Activated effector memory CD4-positive, alpha-beta T cell treated with Interleukin-2 at 50 U/mL for 16 hours (primary cell): ENCODE results near the gene HRCT1.
"Not testable (repeated sequence)": the region's sequence is repeated elsewhere in the genome, so short reads cannot be mapped to it uniquely, and the experiment has no call there.

Experiments
- DNase-seq: peaks from one replicate; pipeline ENCODE4 v3.0.0-alpha.2; 2020

HRCT1 gene

DNA sequence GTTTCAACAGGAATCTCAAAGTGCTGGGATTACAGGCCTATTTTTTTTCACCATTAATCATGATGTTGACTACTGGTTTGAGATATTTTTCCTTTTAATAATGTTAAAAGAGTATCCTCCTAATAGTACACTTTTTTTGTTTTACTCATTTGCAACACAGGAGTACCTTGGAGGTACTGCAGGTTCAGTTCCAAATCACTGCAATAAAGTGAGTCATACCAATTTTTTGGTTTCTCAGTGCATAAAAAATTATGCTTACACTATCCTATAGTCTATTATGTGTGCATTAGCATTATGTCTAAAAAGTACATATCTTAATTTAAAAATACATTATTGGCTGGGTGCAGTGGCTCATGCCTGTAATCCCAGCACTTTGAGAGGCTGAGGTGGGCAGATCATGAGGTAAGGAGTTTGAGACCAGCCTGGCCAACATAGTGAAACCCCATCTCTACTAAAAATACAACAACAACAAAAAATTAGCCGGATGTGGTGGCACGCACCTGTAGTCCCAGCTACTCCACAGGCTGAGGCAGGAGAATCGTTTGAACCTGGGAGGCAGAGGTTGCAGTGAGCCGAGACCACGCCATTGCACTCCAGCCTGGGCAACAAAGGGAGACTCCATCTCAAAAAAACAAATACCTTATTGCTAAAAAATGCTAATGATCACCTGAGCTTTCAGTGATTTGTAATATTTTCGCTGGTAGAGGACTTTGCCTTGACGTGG lies 8.5 kb upstream of the HRCT1 start:
- not testable (repeated sequence) for DNase-seq

DNA sequence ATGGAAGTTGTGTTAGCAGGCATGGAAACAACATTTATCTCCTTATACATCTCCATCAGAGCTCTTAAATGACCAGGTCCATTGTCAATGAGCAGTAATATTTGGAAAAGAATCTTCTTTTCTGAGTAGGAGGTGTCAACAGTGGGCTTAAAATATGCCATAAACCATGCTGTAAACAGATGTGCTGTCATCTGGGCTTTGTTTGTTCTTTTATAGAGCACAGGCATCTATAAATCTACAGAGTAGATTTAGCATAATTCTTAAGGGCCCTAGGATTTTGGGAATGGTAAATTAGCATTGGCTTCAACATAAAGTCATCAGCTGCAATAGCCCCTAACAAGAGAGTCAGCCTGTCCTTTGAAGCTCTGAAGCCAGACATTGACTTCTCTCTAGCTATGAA lies 7.7 kb upstream of the HRCT1 start:
- no peak for DNase-seq

DNA sequence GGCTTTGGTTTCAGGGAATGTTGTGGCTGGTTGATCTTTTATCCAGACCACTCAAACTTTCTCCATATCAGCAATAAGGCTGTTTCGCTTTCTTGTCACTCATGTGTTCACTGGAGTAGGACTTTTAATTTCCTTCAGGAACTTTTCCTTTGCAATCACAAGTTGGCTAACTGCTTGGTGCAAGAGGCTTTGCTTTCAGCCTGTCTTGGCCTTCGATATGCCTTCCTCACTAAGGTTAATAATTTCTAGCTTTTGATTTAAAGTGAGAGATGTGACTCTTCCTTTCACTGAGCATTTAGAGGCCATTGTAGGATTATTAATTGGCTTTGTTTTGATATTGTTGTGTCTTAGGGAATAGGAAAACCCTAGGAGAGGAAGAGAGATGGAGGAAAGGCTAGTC lies 7.0 kb upstream of the HRCT1 start:
- DNase-seq, result no peak

DNA sequence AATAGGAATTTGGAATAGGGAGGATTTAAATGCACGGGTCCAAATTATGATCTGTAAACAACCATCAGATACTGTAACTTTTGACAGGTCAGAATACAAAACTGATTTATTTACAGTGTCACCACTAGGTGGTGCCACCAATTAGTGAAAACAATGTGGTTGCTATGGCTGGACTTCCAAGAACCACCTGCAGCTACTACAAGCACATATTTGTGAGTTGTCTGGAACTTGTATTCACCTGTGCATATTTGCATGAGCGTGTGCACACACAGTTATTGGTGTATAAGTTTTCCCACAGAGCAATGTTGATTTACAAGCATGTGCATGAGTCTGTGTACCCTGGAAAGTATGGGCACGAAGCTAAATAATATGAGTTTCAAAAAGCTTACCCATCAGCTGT lies 3.0 kb upstream of the HRCT1 start:
- DNase-seq, result no peak

DNA sequence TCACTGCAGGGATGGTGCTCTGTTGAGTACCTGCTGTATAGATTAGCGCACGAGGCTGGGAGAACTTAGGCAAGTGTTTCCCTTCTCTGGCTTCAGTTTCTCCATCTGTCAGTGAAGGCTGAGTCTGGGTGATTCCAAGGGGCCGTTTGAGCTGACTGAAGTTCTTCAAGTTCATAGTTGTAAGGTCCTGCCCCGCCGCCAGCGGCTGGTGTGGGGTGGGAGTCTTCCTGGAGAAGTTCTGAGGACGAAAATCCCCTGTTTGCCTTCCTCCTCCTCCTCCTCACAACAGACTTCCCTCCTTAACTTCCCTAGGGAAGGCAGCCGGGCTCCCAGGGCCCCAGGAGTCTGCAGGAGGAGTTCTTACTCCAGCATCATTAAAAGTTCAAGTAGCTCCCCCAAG lies 1.7 kb upstream of the HRCT1 start:
- no peak for DNase-seq

DNA sequence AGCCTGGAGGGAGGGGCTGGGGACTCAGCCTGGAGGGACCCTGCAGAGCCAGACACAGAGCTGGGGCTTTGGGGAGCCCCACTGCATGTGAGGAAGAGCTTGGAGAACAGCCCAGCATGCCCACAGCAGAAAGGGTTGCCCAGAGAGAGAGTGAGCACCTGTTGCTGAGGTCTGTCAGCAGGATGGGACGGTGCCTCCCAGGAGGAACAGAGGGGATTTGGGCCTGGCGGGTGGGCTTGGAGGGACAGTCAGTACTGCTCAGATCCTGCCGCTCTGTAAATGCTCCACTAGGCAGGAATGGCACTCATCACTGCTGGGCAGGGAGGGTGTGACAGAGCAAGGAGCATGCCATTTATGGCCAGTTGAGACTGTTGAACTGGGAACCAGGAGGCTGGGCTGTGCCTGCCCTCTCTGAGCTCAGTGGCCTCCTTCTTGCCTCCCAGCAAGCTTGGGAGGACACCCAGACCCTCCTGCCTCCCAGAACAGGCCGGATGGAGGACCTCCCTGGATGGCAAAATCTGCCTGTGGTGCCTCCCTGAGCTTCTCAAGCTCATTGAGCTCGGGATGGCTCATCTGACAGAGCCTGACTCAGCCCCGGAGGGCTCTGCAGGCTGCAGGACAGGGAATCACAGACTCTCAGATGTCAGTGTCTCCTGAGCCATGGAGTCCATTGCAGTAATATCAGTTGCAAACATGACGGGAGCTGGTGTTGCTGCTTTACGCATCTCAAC lies 786 bp upstream of the HRCT1 start:
- no peak for DNase-seq

DNA sequence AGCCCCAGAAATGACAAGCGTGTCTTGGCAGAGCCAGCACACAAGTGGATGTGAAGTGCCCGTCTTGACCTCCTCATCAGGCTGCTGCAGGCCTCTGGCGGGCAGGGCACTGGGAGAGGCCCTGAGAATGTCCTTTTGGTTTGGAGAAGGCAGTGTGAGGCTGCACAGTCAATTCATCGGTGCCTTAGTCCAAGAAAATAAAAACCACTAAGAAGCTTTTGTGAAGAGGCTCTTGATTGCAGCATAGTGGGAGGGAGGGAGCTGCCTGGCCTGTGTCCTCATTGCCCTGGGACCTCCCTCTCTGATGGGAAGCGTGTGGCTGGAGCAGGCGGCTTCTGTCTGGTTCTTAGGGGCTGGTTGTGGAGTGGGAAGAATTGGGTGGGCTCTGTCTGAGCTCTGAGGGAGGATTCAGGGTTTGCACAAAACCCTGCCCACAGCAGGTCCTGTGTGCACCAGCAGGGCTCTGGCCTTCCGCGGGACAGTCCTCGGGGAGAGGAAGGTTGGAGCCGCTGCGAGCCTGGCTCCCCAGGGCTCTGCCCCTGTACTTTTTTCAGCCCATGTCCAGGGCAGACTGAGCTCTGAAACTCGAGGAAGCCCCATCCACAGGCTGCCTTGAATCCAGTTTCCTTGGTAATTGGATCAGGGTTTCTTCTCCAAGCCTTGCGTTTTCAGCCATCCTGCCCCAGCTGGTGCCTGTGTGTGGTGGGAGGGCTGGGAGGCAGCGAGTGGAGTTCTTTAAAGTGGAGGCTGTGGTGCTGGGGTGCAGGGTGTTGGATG lies 1.1 kb downstream of the HRCT1 start:
- no peak for DNase-seq

DNA sequence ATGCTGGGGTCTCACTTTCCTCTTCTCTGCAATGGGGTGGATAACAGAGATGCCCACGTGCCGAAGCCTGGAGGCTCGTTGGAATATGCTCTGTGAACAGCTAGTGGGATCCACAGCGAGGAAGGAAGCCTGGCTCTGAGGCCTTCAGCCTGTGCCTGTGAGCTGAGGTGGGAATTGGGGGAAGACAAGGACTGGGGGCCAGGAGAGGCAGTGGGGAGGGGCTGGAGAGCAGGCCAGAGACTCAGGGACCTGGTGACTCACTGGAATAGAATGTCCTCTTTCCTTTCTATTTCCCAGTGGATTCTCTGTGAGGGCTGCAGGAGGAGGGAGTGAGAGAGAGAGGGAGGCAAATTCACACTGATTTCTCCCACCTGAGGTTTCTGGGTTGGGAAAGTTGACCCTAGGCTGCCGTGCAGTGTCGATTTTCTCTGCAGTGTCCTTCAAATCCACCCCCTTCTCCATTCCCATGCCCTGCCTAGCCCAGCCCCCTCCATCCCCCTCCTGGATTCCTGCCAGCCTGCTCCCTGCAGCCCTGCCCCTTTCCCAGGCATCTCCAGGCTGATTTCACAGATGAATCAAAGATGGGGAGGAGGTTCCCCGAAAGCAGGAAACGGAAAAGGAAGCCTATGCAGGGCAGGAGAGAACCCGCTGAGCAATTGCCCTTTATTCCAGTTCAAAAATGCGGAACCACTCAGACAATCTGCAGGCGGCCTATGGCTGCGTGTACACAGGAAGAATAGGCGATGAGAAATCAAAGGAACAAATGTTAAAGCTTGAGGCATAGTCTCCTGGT lies 1.9 kb downstream of the HRCT1 start:
- DNase-seq, result no peak

DNA sequence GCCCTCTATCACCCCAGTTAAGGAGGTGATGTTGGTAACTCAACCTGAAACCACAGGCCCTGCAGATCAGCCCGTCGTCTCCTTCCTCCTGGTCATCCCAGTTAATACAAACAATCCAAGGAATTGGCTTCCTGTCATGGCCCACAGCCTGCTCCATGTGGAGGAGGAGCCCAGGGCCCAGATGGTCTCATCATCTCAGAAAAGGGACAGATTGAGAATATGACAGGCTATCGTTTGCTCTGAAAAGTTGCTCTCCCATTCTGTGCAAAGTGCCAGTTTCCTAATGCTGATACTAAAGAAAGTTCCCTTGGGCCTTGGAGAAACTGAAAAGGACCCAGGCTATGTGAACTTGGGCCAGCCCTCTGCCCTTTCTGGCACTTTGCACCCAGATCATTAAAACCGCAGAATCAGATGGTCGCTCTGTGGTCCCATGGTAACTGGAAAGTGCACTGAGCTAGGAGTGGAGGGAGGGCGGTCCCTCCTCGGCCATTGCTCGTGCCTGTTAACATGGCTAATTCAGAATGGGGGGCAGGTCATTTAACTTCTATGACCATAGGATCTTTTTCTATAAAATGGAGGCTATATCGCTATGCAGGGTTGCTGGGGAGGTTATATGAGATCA lies 2.6 kb downstream of the HRCT1 start:
- DNase-seq, result no peak

DNA sequence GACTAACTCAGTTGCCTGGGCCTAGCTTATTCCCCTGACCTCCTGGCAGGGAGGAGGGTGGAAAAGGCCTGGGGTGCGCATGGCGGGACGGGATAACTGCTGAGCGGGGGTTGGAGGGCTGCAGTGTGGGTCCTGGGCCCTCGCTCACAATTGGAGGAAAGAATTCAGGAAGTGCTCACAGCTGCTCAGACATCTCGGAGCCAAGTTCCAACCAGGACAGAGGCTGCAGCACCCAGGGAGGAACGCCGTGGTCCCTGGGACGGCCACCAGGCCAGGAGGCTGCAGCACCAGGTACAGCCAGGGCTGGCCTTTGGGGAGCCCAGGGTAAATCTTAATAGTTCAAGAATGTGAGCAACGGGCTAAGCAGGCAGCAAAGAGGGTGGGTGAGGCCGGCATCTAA lies 3.3 kb downstream of the HRCT1 start, which contains the start of gene SPAAR:
SPAAR (plus strand) TSS at position 217 of the 400 bp plus-strand sequence. CDS start 974 bp downstream, outside the sequence.
- DNase-seq, result no peak

DNA sequence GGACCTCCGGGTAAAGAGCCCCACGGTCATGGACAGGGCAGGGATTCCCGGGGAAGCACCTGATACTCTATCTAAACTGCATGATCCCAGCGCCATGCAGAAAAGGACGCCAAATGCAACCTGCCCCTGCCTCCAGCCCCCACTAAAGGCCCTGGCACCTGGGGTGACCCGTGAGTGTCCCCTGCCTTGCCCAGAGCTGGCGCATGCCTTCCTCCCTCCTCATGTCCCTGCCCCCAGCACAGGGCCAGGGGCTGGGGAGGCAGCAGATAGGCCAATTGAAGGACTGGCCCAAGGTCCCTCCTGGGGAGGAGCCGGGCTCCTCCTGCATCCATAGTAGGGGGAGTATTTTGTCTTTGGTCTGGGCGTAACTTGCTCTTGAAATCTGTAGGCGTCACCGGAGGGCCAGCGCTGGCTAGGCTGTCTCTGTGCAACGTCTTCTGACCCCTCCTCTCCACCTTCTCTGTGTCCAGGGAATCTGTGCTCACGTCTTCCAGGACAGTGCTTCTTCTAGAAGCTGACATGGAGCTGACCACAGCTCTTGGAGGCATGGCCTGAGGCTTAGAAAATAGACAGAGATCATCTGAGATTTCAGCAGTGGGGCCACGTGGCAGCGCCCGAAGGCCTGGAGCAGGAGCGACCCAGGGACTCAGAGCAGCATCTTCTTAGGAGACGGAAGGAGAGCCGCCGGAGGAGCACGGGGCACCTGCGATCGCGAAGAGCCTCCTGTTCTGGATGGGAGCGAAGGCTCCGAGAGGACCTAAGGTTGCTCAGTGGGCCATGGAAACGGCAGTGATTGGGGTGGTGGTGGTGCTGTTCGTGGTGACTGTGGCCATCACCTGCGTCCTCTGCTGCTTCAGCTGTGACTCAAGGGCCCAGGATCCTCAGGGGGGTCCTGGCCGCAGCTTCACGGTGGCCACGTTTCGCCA lies 3.9 kb downstream of the HRCT1 start:
- DNase-seq, result no peak

DNA sequence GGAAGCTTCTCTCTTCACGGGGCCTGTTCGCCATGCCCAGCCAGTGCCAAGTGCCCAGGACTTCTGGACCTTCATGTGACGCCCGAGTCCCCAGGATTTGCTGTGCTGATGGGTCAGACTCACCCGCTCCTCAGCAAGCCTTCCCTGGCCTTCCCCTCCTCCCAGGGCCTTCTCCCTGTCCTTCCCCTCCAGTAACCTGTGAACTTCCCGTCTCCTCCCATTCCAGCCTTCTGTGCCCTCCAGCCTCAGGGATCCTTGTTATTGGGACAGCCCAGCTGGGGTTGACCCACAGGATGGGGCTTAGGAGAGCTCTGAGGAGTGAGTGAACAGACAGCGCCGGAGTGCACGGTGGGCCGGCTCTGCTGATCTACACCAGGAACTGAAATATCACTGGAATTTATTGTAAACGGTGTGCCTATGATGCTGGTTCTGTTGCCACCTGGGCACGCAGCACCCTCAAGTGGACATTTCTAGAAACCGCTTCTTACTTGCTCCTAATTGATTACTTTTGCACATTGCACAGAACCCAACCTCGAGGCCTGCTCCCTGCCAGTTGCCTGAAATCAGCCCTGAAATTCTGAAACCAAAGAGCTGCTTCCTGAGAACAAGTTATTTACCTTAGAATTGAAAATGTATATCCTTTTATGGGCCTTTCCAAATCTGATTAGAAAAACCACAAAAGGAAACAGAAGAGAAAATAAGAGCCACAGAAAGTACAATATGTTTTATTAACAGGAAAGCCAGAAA lies 4.8 kb downstream of the HRCT1 start:
- peak; percentile 25 for DNase-seq

DNA sequence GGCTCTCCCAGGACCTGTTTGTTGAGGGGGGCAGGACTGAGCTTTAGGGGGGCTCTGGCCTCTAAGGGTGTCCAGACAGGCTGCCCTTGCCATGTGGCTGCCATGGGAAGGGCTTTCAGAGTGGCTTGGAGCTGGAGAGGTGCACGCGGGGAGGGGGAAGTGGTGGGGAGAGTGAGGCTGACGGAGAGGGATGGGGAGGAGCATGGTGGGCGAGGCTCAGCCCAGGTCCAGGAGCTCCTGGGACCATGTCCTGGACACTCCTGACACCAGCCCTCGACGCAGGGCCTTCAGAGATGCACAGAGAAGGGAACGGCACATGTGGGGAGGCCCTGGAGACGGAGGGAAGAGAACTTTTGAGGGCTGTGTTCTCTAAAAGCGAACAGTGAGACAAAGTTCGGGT lies 5.7 kb downstream of the HRCT1 start:
- DNase-seq, result no peak

DNA sequence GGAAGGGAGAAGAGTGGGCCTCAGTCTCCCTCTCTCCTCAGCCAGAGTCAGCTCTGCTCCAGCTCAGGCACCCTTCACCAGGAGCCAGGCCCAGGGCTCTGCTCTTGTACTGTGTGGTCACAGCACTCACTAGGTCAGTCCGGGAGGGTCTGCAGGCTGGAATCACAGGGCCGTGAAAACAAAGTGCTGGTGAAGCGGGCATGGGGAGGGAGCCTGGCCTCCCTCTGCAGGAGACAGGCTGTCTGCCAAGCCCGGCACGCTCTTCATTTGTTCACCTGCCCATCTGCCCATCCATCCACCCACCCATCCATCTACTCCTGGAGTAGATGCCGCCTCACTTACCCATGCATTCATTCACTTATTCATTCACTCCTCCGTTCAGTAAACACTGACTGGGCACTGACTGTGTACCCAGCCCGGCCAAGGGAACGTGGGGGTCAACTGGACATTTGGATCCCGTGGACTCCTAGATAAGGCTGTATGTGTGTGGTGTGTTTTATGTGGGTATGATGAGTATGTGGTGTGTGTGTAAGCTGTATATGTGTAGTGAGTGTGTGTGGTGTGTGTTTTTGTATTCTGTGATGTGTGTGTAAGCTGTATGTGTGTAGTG lies 6.9 kb downstream of the HRCT1 start:
- DNase-seq, result no peak

DNA sequence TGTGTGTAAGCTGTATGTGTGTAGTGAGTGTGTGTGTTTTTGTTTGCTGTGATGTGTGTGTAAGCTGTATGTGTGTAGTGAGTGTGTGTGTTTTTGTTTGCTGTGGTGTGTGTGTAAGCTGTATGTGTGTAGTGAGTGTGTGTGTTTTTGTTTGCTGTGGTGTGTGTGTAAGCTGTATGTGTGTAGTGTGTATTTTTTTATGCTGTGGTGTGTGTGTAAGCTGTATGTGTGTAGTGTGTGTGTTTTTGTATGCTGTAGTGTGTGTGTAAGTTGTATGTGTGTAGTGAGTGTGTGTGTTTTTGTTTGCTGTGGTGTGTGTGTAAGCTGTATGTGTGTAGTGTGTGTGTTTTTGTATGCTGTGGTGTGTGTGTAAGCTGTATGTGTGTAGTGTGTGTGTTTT lies 7.4 kb downstream of the HRCT1 start:
- not testable (repeated sequence) for DNase-seq

DNA sequence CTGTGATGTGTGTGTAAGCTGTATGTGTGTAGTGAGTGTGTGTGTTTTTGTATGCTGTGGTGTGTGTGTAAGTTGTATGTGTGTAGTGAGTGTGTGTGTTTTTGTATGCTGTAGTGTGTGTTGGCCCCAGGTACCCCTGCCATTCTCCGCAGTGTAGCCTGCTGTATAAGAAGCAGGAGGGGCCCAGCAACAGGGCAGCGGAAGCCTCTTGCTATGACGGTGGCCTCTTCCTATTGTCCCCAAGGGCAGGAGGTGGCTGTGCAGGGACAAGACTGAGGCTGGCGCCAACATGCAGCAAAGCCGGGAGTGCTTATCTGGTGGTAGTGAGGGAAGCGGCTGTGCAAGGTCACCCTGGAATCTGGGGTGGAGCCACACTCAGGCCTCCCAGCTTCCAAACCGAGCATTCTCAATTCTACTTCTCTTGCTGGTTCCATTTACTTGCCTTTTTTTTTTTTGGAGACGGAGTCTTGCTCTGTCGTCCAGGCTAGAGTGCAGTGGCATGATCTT lies 8.4 kb downstream of the HRCT1 start:
- no peak for DNase-seq

DNA sequence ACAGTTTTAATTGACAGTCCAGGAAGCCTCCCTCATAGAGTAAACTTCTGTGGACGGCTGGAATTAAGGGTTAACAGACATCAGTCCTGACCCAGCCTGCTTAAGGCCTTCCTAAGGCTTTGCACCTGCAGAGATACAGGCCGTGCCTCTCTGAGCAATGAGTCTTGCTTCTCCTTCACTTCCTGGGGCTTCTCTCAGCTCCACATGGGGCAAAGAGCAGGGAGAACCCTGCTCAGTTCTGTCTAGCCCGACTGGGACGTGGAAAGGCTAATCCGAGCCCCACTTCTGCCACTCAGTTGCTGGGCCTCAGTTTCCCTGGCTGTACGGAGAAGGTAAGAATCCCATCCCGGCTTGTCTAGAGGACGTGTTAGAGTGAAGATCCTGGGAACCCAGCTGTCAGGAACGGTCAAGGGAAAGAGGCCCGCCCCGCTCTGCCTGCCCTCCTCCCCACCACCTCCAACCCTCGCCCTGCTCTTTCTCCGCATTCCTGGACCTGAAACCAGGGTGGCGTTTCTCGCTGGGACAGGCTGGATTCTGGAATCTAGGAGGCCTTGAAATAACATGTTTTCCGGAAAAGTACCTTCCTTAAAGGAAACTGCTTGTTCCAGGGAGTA lies 9.8 kb downstream of the HRCT1 start:
- no peak for DNase-seq

DNA sequence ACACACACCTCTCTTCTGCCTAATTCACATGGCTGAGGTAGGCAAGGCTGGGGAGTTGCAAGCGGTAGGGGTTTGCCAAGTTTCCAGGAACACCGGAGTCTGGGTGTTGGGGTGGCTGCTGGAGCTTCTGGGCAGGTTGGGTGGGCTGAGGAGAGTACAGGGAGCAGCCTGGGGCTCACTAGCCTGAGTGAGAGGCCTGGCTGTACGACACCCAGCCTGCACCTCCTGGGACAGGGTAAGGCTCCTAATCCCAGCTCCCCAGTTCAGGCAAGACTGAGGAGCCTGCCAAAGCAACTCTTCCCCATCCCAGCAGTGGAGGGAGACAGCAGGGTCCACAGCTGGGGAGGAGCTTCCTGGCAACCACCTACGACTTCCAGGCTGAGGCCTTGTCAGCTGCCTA lies 11.3 kb downstream of the HRCT1 start:
- no peak for DNase-seq

DNA sequence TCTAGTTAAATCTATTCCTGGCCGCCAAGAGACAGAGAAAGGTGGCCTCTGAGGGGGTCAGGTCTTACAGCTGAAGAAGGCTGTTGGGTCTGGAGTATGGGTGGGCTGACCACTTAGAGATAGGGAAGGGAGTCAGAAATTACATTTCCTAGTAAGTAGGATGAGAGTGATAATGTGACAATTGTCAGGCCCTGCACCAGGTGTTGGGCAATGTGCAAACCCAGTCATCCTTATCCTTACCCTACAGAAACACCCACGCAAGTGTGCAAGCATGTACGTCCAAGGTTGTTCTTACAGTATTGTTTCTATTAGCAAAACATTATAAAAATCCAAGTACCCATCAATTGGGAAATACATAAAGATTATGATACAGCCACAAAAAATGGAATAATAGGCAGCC lies 12.8 kb downstream of the HRCT1 start:
- no peak for DNase-seq
